COLO668 (cell line): ENCODE data around the gene PIK3R6.
"Not testable (repeated sequence)": the region's sequence is repeated elsewhere in the genome, so short reads cannot be mapped to it uniquely, and the experiment has no call there.

Experiments
- DNase-seq: peaks from one replicate; lab custom pipeline; 2025; ENCODE audit not compliant: unreplicated experiment; lab: John Stamatoyannopoulos, UW

PIK3R6 gene

GRCh38 chr17:8894202-8894671, 26.8 kb upstream of the PIK3R6 start:
- no peak for DNase-seq

GRCh38 chr17:8893621-8894201, 26.2 kb upstream of the PIK3R6 start:
- DNase-seq, result no peak

GRCh38 chr17:8893059-8893458, 25.6 kb upstream of the PIK3R6 start:
- no peak for DNase-seq

DNA sequence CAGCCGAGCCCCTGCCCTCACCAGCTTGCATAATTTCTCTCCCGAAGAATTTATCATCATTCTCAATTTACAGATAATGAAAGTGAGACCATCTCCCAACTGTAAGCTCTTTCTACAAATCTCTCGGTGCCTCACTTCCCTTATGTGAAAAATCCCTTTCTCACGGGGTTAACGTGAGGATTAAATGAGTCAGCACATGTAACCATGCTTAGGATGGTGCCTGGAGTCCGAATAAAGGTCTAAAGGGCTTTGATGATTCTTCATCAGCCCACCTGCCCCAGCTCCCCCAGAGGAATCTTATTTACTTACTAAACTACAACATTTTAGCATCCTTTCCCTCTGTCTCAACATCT, 24.8 kb upstream of the PIK3R6 start:
- DNase-seq, result no peak

DNA sequence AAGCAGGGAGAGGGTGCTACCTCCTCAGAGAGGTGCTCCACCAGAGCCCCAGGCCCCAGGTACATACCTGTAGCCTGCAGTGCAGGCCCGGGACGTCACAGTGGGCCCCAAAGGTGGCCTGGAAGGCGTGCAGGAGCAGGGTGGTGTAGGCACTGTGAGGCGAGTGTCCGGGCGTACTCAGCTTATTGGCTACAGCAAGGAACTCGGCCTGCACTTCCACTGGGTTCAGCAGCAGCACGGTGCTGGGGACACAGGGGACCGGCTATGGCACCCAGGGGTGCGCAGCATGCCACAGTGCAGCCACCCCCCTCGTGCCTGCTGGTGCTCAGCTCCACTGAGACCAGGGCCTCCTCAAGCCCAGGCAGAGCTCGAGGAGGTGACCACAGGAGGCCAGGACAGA, 23.2 kb upstream of the PIK3R6 start:
- DNase-seq, result no peak

DNA sequence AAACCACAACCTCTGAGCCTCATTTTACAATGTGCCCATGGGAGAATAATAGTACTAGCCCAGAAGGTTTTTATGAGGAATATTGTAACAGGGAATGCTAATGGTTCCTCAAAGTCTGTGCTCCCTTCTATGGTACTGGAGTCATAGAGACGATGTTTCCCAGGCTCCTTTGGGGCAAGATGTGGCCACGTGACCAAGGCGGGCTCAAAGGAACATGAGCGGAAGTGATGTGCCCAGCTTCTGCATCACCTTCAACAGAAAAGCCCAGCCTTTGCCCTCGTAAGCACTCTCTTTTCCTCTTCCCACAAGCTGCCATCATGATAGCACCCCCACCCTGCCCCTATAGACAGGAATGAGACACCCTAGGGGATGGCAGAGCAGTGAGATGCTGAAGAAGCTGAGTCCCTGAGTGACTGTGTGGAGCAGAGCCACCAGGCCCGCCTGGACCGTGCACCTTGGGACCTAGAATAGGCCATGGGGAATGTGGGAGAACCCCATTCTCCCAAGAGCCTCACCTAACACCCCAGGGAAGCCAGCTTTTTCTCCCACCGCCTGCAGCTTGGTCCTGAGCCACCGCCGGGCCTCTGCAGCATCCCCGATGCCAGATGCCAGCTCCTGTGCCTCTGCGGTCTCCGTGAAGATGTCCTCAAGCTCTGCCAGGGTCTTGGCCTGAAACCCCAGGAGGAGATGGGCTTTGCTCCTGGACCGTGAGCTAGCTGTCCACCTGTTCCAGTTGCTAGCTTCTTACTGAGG, 22.2 kb upstream of the PIK3R6 start:
- no peak for DNase-seq

GRCh38 chr17:8888704-8889302, 21.3 kb upstream of the PIK3R6 start:
- DNase-seq, result no peak

DNA sequence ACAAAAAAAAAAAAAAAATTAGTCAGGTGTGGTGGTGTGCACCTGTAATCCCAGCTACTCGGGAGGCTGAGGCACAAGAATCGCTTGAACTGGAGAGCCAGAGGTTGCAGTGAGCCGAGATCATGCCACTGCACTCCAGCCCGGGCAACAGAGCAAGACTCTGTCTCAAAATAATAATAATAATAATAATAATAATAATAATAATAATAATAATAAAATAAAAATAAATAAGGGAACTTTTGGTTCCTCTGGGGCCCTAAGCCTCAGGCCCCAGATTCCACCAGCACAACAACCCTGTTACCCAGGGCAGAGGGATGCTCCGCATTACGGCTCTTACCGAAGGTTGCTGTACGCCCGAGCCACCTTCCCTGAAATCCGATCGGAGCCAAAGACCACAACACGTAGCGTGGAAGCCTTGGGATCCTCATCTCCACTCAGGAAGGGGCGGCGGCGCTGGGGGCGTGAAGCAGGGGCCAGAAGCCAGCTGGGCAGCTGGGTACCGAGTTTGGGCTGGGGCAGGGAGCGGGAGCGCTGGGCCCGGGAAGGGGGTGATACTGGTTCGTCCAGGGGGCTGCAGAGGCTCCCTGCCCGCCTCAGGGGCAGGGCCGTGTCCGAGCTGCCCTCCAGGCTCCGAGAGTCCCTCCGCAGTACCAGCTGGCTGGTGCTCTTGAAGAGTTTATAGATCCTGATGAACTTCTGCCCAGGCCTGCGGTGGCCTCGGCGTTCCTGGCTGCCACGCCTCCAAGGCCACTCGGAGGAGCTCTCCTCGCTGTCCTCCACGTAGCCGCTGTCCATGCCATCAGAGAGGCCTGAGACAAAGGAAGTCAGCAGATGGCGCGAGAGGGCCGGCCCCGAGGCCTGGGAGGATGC, 20.6 kb upstream of the PIK3R6 start:
- DNase-seq, result peak; percentile 6

DNA sequence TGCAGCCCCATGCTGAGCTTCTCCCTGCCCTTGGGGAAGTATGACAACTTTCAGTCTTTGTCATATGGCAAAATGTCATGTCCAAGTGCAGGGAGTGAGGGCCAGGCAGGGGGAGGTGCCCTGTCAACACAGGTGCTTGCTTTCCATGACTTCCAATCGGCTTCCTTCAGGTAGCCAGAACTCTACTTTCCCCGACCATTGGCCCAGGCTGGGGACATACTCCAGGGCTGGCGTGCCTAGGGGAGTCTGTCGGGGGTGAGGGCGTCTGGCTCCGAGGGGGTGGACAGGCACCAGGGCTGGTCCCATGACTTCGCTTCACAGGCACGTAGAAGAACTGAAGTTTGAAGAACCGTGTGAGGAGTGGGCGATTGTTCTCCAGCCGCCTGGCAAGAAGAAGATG, 19.8 kb upstream of the PIK3R6 start:
- no peak for DNase-seq

DNA sequence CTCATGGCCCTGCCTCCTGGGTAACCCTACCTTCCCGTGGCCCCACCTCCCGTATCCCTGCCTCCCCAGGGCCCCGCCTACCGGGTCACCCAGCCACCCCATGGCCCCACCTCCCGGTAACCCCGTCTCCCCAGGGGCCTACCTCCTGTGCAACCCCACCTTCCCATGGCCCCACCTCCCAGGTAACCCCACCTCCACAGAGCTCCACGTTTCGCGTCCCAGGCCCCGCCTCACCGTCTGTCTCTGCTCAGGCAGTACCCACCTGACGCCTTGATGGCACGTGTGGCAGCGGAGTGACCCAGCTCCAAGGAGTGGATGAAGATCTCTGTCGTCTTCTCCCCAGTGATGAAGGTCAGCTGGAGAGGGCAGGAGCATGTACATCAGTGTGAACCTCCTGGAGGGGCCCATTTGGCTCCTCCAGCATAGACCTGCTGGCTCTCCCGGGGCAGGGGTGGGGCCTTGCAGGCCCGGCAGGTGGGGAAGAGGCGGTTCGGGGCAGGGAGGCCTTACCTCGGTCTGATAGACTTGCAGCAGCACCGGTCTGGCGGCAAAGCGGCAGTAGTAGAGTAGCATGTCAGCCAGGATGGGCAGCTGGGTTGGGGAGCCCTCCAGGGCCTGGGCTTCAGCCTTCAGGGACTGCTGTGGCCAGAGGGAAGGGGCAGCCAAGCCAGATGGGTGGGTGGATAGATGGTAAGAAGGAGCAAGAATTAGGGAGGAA, 18.7 kb upstream of the PIK3R6 start:
- no peak for DNase-seq

GRCh38 chr17:8885163-8885966, 17.9 kb upstream of the PIK3R6 start:
- not testable (repeated sequence) for DNase-seq

DNA sequence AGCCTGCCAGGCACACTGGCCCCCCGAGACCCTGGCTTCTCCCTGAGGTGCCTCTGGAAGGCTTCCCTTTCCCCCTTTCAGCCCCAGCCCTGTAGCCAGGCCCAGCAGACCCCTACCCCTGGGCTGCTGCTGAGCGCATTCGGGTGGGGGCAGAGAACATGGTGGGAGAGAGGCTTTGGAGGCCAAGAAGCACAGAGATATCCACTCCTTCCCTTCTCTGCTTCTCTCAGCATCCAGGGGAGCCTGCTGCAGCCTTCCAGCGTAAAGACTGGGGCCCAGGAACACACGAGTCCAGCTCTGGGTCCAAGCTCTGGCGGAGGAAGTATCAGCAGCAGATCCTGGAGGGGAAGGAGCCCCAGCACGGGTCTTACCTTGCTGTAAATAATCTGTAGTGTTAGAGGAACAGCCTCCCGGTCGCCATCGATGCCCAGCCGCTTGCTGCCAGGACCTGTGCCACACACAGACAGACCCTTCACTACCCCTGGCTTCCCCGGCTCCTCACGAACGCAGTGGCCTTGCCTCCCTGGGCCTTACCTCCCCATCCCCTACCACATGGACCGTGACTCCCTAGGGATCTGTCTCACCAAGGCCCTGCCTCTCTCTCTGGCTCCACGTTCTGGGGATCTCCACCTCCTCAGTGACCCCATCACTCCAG, 17.0 kb upstream of the PIK3R6 start:
- DNase-seq, result no peak

DNA sequence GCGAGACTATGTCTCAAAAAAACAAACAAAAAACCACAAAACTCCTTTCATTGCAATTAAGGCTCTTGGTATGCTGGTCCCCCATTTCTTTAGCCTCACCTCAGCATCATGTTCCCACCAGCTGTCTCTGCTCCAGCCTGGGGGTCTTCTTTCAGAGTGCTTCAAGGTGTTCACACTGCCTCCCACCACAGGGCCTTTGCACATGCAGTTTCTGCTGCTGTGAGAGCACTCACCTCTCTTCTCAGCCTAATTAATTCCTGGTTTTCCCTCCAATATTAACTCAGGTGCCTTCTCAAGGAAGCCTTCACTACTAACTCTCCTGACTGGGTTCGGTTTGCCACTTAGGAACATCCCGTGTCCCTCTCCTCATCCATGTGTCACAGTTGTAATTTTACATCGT, 15.9 kb upstream of the PIK3R6 start:
- no peak for DNase-seq

DNA sequence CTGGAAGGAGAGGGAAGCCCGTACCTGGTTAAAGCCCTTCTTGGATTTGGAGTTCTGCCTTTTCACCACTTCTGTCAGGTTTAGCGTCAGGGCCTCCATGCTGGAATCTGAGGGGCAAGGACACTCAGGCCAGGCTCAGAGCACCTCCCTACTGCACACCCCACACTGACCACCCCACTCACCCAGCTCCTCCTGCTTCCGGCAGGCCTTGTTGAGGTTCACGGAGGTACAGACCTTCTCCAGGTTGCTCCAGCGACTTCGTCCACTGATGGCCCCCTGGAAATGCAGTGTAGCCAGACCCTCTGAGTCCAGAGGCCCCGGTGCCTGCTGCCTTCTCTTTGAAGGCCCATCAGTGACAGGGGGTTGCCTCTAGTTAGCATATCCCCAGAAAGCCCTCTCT, 14.1 kb upstream of the PIK3R6 start:
- DNase-seq, result no peak

DNA sequence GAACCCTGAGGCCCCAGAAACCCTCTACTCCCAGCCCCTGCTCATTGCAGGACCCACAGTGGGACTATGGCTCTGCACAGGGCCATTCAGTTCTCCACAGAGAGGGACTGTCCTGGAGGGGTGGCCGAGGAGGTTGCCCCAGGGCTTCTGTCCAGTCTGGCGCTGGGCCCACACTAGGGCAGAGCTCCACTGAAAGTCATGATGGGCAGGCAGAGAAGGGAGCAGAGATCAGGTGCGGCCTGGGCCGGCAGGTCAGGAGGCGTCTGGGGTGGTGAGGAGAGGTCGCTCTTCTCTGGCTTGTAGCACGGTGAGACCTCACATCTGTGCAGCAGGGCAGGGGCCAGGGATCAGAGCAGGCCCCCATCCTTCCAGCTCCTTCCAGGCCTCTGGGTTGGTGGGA, 13.0 kb upstream of the PIK3R6 start:
- no peak for DNase-seq

GRCh38 chr17:8879410-8879809, 11.9 kb upstream of the PIK3R6 start:
- no peak for DNase-seq

GRCh38 chr17:8877984-8878383, 10.5 kb upstream of the PIK3R6 start:
- DNase-seq, result no peak

- no peak for DNase-seq
Observed at GRCh38 chr17:8875957-8876356, 8.5 kb upstream of the PIK3R6 start.

GRCh38 chr17:8875436-8875835, 8.0 kb upstream of the PIK3R6 start:
- no peak for DNase-seq
